Ishikawa (cell line): ENCODE data around the gene HCN4.

Source experiments
- CEBPB ChIP-seq: IDR thresholded peaks from 2 replicates; pipeline ENCODE4 v1.6.1; 2012
- CREB1 ChIP-seq: IDR thresholded peaks from 2 replicates; pipeline ENCODE4 v1.6.1; 2012; ENCODE audit warnings: low read depth
- EGR1 ChIP-seq: IDR thresholded peaks from 2 replicates; pipeline ENCODE4 v1.6.1; 2012
- EP300 ChIP-seq: IDR thresholded peaks from 2 replicates; pipeline ENCODE4 v1.6.1; 2012; ENCODE audit warnings: borderline replicate concordance
- FOXM1 ChIP-seq: IDR thresholded peaks from 2 replicates; pipeline ENCODE4 v1.6.1; 2012; ENCODE audit warnings: low read depth, borderline replicate concordance
- NFIC ChIP-seq: IDR thresholded peaks from 2 replicates; pipeline ENCODE4 v1.6.1; 2012
- RAD21 ChIP-seq: IDR thresholded peaks from 2 replicates; pipeline ENCODE4 v1.6.1; 2012; ENCODE audit warnings: low read depth
- TAF1 ChIP-seq: IDR thresholded peaks from 2 replicates; pipeline ENCODE4 v1.6.1; 2012; ENCODE audit warnings: low read depth, mild to moderate bottlenecking
- TCF12 ChIP-seq: IDR thresholded peaks from 2 replicates; pipeline ENCODE4 v1.6.1; 2012; ENCODE audit warnings: low read depth
- YY1 ChIP-seq: IDR thresholded peaks from 2 replicates; pipeline ENCODE4 v1.6.1; 2012; ENCODE audit warnings: low read depth
- ZBTB7A ChIP-seq: IDR thresholded peaks from 2 replicates; pipeline ENCODE4 v1.6.1; 2012; ENCODE audit warnings: low read depth
- TF ChIP-seq, protein P1 (sequence below): IDR thresholded peaks from 2 replicates; pipeline ENCODE4 v1.6.1; 2012; ENCODE audit warnings: low read depth, mild to moderate bottlenecking
- TF ChIP-seq, protein P2 (sequence below): IDR thresholded peaks from 2 replicates; pipeline ENCODE4 v1.6.1; 2012
- TF ChIP-seq, protein P3 (sequence below): IDR thresholded peaks from 2 replicates; pipeline ENCODE4 v1.6.1; 2012

DNA sequence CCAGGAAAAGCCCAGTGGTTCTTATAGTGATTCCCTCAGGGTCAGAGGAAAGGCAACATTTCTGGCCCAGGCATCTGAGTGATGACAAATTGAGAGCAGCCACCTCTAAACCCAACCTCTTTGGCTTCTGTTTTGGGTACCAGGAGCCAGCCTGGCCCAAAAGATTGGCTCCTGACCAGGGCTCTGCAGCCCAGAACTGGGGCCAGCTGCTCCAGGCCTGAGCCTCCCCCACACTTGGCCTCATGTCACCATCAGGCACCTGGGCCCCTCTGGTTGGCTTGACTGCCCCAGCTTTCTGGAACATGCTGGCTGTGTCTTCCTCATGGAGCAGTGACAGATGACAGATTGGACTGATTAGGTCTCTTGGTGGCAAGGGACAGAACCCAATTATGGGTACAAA, 26.0 kb upstream of the HCN4 start:
- TF ChIP-seq EP300 (no peak), RAD21 (no peak), EGR1 (no peak), FOXM1 (no peak), TCF12 (no peak), TAF1 (no peak), CEBPB (no peak), YY1 (no peak), ZBTB7A (no peak), CREB1 (no peak), NFIC (no peak)
- TF ChIP-seq, protein P1, sequence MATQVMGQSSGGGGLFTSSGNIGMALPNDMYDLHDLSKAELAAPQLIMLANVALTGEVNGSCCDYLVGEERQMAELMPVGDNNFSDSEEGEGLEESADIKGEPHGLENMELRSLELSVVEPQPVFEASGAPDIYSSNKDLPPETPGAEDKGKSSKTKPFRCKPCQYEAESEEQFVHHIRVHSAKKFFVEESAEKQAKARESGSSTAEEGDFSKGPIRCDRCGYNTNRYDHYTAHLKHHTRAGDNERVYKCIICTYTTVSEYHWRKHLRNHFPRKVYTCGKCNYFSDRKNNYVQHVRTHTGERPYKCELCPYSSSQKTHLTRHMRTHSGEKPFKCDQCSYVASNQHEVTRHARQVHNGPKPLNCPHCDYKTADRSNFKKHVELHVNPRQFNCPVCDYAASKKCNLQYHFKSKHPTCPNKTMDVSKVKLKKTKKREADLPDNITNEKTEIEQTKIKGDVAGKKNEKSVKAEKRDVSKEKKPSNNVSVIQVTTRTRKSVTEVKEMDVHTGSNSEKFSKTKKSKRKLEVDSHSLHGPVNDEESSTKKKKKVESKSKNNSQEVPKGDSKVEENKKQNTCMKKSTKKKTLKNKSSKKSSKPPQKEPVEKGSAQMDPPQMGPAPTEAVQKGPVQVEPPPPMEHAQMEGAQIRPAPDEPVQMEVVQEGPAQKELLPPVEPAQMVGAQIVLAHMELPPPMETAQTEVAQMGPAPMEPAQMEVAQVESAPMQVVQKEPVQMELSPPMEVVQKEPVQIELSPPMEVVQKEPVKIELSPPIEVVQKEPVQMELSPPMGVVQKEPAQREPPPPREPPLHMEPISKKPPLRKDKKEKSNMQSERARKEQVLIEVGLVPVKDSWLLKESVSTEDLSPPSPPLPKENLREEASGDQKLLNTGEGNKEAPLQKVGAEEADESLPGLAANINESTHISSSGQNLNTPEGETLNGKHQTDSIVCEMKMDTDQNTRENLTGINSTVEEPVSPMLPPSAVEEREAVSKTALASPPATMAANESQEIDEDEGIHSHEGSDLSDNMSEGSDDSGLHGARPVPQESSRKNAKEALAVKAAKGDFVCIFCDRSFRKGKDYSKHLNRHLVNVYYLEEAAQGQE: no peak
- TF ChIP-seq, protein P2, sequence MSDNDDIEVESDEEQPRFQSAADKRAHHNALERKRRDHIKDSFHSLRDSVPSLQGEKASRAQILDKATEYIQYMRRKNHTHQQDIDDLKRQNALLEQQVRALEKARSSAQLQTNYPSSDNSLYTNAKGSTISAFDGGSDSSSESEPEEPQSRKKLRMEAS: no peak
- TF ChIP-seq, protein P3, sequence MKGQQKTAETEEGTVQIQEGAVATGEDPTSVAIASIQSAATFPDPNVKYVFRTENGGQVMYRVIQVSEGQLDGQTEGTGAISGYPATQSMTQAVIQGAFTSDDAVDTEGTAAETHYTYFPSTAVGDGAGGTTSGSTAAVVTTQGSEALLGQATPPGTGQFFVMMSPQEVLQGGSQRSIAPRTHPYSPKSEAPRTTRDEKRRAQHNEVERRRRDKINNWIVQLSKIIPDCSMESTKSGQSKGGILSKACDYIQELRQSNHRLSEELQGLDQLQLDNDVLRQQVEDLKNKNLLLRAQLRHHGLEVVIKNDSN: no peak
